H9 (cell line): ENCODE data around the gene GTF2F2. TPM values are rescaled to one million over a fixed set of nuclear protein-coding genes. Genes with fewer than 3 reads are reported as not detected.

Experiments
- DNase-seq: peaks from one replicate; pipeline ENCODE4 v3.0.0-alpha.2; 2017
- H2AFZ ChIP-seq: one replicate; pipeline ENCODE4 v1.6.1; 2013; ENCODE audit warnings: mild to moderate bottlenecking, low read length, control low read depth, moderate library complexity
- H2AK5ac ChIP-seq: 2 replicates; pipeline ENCODE4 v1.6.1; 2013; ENCODE audit warnings: low read length, control low read depth, mixed read lengths; ENCODE audit not compliant: insufficient read length
- H2BK120ac ChIP-seq: one replicate; pipeline ENCODE4 v1.6.1; 2013; ENCODE audit warnings: low read depth, mild to moderate bottlenecking, low read length, control low read depth, inconsistent platforms; ENCODE audit not compliant: poor library complexity, severe bottlenecking
- H2BK12ac ChIP-seq: 2 replicates; pipeline ENCODE4 v1.6.1; 2013; ENCODE audit warnings: low read length, control low read depth, mixed read lengths, low read depth; ENCODE audit not compliant: insufficient read length
- H2BK15ac ChIP-seq: 2 replicates; pipeline ENCODE4 v1.6.1; 2013; ENCODE audit warnings: low read depth, low read length, control low read depth
- H2BK20ac ChIP-seq: one replicate; pipeline ENCODE4 v1.6.1; 2013; ENCODE audit warnings: low read depth, mild to moderate bottlenecking, low read length, control low read depth, inconsistent platforms; ENCODE audit not compliant: poor library complexity, severe bottlenecking
- H2BK5ac ChIP-seq: 2 replicates; pipeline ENCODE4 v1.6.1; 2013; ENCODE audit warnings: low read length, control low read depth, mixed read lengths; ENCODE audit not compliant: insufficient read length
- H3K14ac ChIP-seq: 2 replicates; pipeline ENCODE4 v1.6.1; 2013; ENCODE audit warnings: low read length, control low read depth; ENCODE audit not compliant: insufficient read depth
- H3K18ac ChIP-seq: 2 replicates; pipeline ENCODE4 v1.6.1; 2013; ENCODE audit warnings: low read depth, mild to moderate bottlenecking, mixed read lengths, low read length, control low read depth; ENCODE audit not compliant: insufficient read length
- H3K23ac ChIP-seq: 2 replicates; pipeline ENCODE4 v1.6.1; 2013; ENCODE audit warnings: low read length, control low read depth, mixed read lengths, low read depth; ENCODE audit not compliant: insufficient read length
- H3K23me2 ChIP-seq: 2 replicates; pipeline ENCODE4 v1.6.1; 2013; ENCODE audit warnings: low read depth, mild to moderate bottlenecking, mixed read lengths, low read length, control low read depth; ENCODE audit not compliant: insufficient read length, poor library complexity, severe bottlenecking
- H3K27ac ChIP-seq: 2 replicates; pipeline ENCODE4 v1.5.1; 2013; ENCODE audit warnings: low read length, control low read depth, mixed read lengths, low read depth; ENCODE audit not compliant: insufficient read length
- H3K27me3 ChIP-seq: 2 replicates; pipeline ENCODE4 v1.6.1; 2013; ENCODE audit warnings: low read length, control low read depth, inconsistent platforms; ENCODE audit not compliant: insufficient read depth
- H3K4ac ChIP-seq: 2 replicates; pipeline ENCODE4 v1.6.1; 2013; ENCODE audit warnings: low read depth, mild to moderate bottlenecking, control low read depth, inconsistent platforms, low read length, moderate library complexity
- H3K4me1 ChIP-seq: 2 replicates; pipeline ENCODE4 v1.6.1; 2013; ENCODE audit warnings: low read length, control low read depth, inconsistent platforms; ENCODE audit not compliant: insufficient read depth
- H3K4me2 ChIP-seq: 2 replicates; pipeline ENCODE4 v1.6.1; 2013; ENCODE audit warnings: low read length, control low read depth, mixed read lengths; ENCODE audit not compliant: insufficient read length, insufficient read depth
- H3K56ac ChIP-seq: 2 replicates; pipeline ENCODE4 v1.6.1; 2013; ENCODE audit warnings: low read depth, mild to moderate bottlenecking, mixed read lengths, low read length, control low read depth; ENCODE audit not compliant: insufficient read length
- H3K79me1 ChIP-seq: 2 replicates; pipeline ENCODE4 v1.6.1; 2013; ENCODE audit warnings: low read depth, mild to moderate bottlenecking, moderate library complexity, low read length, control low read depth, inconsistent platforms; ENCODE audit not compliant: insufficient read depth, poor library complexity, severe bottlenecking
- H3K79me2 ChIP-seq: 2 replicates; pipeline ENCODE4 v1.6.1; 2013; ENCODE audit warnings: low read length, control low read depth, inconsistent platforms; ENCODE audit not compliant: insufficient read depth
- H3K9ac ChIP-seq: 2 replicates; pipeline ENCODE4 v1.6.1; 2013; ENCODE audit warnings: low read length, control low read depth, mixed read lengths; ENCODE audit not compliant: insufficient read length; ENCODE audit errors: extremely low read depth
- H3K9me3 ChIP-seq: one replicate; pipeline ENCODE4 v1.6.1; 2013; ENCODE audit warnings: low read depth, low read length, inconsistent platforms; ENCODE audit not compliant: control insufficient read depth
- H3T11ph ChIP-seq: one replicate; pipeline ENCODE4 v1.6.1; 2013; ENCODE audit warnings: mild to moderate bottlenecking, low read length, control low read depth, inconsistent platforms
- H4K20me1 ChIP-seq: one replicate; pipeline ENCODE4 v1.6.1; 2013; ENCODE audit not compliant: control insufficient read depth, insufficient read length, insufficient read depth
- H4K5ac ChIP-seq: 2 replicates; pipeline ENCODE4 v1.6.1; 2013; ENCODE audit warnings: low read depth, mild to moderate bottlenecking, mixed read lengths, low read length, control low read depth; ENCODE audit not compliant: insufficient read length
- H4K8ac ChIP-seq: replicated peaks from 2 replicates; pipeline ENCODE4 v1.6.1; 2013; ENCODE audit warnings: low read length, control low read depth, mixed read lengths, low read depth; ENCODE audit not compliant: insufficient read length
- H4K91ac ChIP-seq: 2 replicates; pipeline ENCODE4 v1.6.1; 2013; ENCODE audit warnings: low read depth, mild to moderate bottlenecking, moderate library complexity, mixed read lengths, low read length, control low read depth; ENCODE audit not compliant: insufficient read length
- H3K27ac Mint-ChIP-seq, 3 experiments: 2 replicates in 2 of 3; 3 replicates in 1 of 3; pipeline ENCODE4 v1.8.0; 2020 to 2021; ENCODE audit warnings: mixed read lengths in 3 of 3, mild to moderate bottlenecking in 1 of 3, moderate library complexity in 1 of 3
- H3K27me3 Mint-ChIP-seq: 2 replicates; pipeline ENCODE4 v1.8.0; 2021; ENCODE audit warnings: low read depth, mild to moderate bottlenecking, moderate library complexity, mixed read lengths
- H3K36me3 Mint-ChIP-seq, 3 experiments: 2 replicates in 2 of 3; 3 replicates in 1 of 3; pipeline ENCODE4 v1.8.0; 2020 to 2021; ENCODE audit warnings: low read depth in 3 of 3, mixed read lengths in 3 of 3; ENCODE audit not compliant: insufficient read depth in 1 of 3
- H3K4me1 Mint-ChIP-seq, 2 experiments: 2 replicates each; pipeline ENCODE4 v1.8.0; 2020; ENCODE audit warnings: mixed read lengths in 2 of 2
- H3K4me3 Mint-ChIP-seq, 2 experiments: 2 replicates in 1 of 2; 3 replicates in 1 of 2; pipeline ENCODE4 v1.8.0; 2020 to 2021; ENCODE audit warnings: mild to moderate bottlenecking in 2 of 2, mixed read lengths in 2 of 2, moderate library complexity in 1 of 2
- H3K9me3 Mint-ChIP-seq, 2 experiments: 2 replicates in 1 of 2; 3 replicates in 1 of 2; pipeline ENCODE4 v1.8.0; 2020; ENCODE audit warnings: mild to moderate bottlenecking in 2 of 2, mixed read lengths in 2 of 2, moderate library complexity in 1 of 2
- WGBS: extraction: QIAGEN DNeasy Blood & Tissue Kit; methylation state at CpG from one replicate; pipeline ENCODE4 v1.1.7; 2013; ENCODE audit warnings: missing lambda C conversion rate, low lambda C conversion rate, mixed read lengths; ENCODE audit not compliant: insufficient read length; ENCODE audit errors: extremely low coverage; 5-methylcytosine and 5-hydroxymethylcytosine counted together
- total RNA-seq: library from RNA; stranded (reverse); gene quantifications from 2 replicates; pipeline ENCODE4 v1.2.1, GENCODE V29; 2021
- TF ChIP-seq, protein P1 (sequence below): fragments of 200-600 bp; sonication (generic); conservative IDR thresholded peaks from 3 replicates; pipeline ENCODE4 v1.8.0; 2021; ENCODE audit warnings: antibody characterized with exemption, mild to moderate bottlenecking

GTF2F2 gene
- total RNA-seq, 1 experiment from 2014 or later: 29.6 TPM

GRCh38 chr13:45196096-45196495 lies 75.8 kb downstream of the GTF2F2 start:
- Histone ChIP-seq H3K9me3 (no peaks in the 10 kb centered on the region), H2BK20ac (no peak overlapping the region), H4K20me1 (no peaks in the 10 kb centered on the region), H3K27ac (no peak overlapping the region), H3K79me2 (no peaks in the 10 kb centered on the region), H2BK5ac (no peak overlapping the region), H4K5ac (no peak overlapping the region), H3K79me1 (no peaks in the 10 kb centered on the region), H3K23me2 (no peaks in the 10 kb centered on the region), H2AK5ac (no peak overlapping the region), H2BK15ac (no peak overlapping the region), H3T11ph (no peak overlapping the region), H3K9ac (no peak overlapping the region), H3K27me3 (no peaks in the 10 kb centered on the region), H3K23ac (no peak overlapping the region), H4K91ac (no peak overlapping the region), H2AFZ (no peak overlapping the region), H3K56ac (no peak overlapping the region), H3K18ac (no peak overlapping the region), H4K8ac (no peak overlapping the region), H2BK12ac (no peak overlapping the region), H3K14ac (no peak overlapping the region), H3K4me2 (no peak overlapping the region), H3K4me1 (no peaks in the 10 kb centered on the region), H3K4ac (no peak overlapping the region), H2BK120ac (no peak overlapping the region)
- H3K4me1 Mint-ChIP-seq: peaks cover 17 to 23% of the 10 kb centered on the region in 2 experiments
- TF ChIP-seq, protein P1, sequence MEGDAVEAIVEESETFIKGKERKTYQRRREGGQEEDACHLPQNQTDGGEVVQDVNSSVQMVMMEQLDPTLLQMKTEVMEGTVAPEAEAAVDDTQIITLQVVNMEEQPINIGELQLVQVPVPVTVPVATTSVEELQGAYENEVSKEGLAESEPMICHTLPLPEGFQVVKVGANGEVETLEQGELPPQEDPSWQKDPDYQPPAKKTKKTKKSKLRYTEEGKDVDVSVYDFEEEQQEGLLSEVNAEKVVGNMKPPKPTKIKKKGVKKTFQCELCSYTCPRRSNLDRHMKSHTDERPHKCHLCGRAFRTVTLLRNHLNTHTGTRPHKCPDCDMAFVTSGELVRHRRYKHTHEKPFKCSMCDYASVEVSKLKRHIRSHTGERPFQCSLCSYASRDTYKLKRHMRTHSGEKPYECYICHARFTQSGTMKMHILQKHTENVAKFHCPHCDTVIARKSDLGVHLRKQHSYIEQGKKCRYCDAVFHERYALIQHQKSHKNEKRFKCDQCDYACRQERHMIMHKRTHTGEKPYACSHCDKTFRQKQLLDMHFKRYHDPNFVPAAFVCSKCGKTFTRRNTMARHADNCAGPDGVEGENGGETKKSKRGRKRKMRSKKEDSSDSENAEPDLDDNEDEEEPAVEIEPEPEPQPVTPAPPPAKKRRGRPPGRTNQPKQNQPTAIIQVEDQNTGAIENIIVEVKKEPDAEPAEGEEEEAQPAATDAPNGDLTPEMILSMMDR: no peak
- no peak overlapping the region for H3K4me3 Mint-ChIP-seq
- H3K36me3 Mint-ChIP-seq: no peaks in the 10 kb centered on the region
- no peaks in the 10 kb centered on the region for H3K9me3 Mint-ChIP-seq
- no peaks in the 10 kb centered on the region for H3K27me3 Mint-ChIP-seq
- no CpG with 5 or more reads among the region's 3 CpGs for WGBS
- H3K27ac Mint-ChIP-seq: no peak overlapping the region
- no peak for DNase-seq
